Epidermal melanocyte (primary cell): ENCODE measurements around the gene AGRN.
A peak's percentile ranks its signal among the peaks of the same experiment; 100 is the strongest.
"Not testable (repeated sequence)": the region's sequence is repeated elsewhere in the genome, so short reads cannot be mapped to it uniquely, and the experiment has no call there.

Source experiments
- DNase-seq: peaks from one replicate; pipeline ENCODE4 v3.0.0; 2011; ENCODE audit warnings: low spot score; ENCODE audit not compliant: insufficient read length

AGRN gene

DNA sequence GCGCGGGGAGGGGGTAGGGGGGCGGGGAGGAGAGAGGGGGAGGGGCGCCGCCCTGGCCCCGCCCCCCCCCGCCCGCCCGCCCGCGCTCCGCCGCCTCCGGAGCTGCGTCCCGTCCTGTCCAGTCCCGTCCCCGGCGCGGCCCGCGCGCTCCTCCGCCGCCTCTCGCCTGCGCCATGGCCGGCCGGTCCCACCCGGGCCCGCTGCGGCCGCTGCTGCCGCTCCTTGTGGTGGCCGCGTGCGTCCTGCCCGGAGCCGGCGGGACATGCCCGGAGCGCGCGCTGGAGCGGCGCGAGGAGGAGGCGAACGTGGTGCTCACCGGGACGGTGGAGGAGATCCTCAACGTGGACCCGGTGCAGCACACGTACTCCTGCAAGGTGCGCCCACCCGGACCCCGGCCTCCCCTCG lies at the start of gene AGRN:
AGRN (plus strand) TSS at position 121 of the 405 bp plus-strand sequence; CDS start at position 174, 53 bp downstream.
- DNase-seq, result no peak

DNA sequence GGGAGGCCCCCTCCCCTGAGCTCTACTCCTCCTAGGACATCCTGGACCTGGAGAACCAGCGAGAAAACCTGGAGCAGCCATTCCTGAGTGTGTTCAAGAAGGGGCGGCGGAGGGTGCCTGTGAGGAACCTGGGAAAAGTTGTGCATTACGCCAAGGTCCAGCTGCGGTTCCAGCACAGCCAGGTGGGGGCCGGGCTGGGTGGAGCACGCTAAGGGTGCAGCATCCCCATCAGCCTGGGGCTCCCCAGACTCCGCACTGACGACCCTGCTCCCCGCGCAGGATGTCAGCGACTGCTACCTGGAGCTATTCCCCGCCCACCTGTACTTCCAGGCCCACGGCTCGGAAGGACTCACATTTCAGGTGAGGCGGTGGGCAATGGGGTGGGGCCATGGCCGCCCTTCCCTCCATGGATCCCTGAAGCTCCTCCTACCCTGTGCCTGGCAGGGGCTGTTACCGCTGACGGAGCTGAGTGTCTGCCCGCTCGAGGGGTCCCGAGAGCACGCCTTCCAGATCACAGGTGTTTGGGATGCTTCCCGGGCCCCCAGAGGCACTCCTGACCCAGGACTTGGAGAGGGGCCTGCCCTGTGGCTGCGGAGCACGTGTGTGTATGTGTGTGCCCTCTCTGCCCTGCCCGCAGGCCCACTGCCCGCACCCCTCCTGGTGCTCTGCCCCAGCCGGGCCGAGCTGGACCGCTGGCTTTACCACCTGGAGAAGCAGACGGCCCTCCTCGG lies 49.5 kb upstream of the AGRN start:
- no peak for DNase-seq

DNA sequence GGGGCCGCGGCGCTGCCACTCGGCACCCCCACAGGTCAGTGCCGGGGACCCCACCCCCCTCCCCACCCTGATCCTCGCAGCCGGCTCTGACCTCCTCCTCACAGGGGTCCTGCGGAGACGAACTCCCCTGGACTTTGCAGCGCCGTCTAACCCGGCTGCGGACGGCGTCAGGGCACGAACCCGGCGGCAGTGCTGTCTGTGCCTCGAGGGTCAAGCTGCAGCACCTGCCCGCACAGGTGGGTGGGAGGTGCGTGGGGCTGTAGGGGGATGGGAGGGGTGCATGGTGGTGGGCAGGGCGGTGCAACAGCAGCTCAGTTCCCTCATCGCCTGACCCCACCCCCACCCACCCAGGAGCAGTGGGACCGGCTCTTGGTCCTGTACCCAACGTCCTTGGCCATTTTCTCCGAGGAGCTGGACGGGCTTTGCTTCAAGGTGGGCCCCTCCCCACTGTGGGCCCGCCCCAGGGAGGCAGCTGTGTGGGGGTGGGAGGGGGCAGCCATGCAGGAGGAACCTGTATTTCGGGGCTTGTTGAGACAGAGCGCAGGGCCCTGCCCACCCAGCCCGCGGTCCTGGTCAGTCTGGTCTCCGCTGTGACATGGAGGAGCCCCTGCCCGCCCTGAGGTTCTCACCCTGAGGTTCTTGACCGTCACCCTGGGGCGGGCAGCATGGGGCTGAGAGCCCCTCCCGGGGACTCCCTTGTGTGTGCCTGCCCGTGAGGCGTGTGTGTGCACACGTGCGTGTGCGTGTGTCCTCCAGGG lies 48.8 kb upstream of the AGRN start:
- DNase-seq, result no peak

DNA sequence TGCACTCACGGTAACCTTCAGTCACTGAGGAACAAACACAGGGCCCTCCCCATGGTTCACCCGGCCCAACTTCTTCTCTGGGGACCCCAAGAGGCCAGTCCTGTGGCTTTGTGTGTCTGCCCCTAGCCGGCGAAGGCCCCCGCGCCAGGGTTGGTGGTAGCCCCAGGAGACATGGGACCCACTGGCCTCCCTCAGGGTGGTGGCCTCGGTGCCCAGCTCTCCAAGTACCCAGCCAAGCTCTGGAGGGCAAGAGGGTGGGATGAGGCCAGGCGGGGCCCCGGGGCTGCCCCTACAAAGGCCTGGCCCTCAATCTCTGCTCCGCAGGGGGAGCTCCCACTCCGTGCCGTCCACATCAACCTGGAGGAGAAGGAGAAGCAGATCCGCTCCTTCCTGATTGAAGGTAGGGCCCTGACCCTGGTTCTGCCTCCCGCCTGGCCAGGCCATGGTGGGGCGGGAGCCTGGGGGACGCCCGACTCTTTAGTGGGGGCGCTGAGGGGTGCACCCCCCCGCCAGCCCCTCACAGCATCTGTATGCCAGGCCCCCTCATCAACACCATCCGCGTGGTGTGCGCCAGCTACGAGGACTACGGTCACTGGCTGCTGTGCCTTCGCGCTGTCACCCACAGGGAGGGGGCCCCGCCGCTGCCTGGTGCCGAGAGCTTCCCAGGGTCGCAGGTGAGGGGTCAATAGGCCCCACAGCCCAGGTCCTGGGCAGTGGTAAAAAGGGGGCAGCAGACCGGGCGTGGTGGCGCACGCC lies 48.0 kb upstream of the AGRN start:
- DNase-seq, result no peak

DNA sequence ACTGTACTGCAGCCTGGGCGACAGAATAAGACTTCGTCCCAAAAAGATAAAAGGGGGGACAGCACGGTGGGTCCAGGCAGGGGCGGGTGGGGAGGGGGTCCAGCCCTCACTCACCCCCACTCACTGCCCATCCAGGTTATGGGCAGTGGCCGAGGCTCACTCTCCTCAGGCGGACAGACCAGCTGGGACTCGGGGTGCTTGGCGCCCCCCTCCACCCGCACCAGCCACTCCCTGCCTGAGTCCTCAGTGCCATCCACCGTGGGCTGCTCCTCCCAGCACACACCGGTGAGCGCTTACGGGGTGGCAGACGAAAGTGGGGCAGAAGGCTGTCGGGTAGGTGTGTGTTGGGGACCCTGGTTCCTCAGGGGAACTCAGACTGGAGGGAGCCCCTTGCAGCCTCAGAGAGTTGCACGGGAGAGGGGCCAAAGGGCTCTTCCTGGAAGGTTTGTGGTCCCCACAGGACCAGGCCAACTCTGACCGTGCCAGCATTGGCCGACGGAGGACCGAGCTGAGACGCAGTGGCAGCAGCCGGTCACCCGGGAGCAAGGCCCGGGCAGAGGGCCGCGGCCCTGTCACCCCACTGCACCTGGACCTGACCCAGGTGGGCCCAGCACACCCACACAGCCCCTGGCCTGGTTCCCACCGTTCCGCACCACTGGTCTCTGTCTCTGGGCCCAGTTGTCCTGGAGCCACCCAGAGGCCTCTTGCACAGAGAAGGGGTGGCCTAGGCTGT lies 47.0 kb upstream of the AGRN start:
- DNase-seq, result no peak

DNA sequence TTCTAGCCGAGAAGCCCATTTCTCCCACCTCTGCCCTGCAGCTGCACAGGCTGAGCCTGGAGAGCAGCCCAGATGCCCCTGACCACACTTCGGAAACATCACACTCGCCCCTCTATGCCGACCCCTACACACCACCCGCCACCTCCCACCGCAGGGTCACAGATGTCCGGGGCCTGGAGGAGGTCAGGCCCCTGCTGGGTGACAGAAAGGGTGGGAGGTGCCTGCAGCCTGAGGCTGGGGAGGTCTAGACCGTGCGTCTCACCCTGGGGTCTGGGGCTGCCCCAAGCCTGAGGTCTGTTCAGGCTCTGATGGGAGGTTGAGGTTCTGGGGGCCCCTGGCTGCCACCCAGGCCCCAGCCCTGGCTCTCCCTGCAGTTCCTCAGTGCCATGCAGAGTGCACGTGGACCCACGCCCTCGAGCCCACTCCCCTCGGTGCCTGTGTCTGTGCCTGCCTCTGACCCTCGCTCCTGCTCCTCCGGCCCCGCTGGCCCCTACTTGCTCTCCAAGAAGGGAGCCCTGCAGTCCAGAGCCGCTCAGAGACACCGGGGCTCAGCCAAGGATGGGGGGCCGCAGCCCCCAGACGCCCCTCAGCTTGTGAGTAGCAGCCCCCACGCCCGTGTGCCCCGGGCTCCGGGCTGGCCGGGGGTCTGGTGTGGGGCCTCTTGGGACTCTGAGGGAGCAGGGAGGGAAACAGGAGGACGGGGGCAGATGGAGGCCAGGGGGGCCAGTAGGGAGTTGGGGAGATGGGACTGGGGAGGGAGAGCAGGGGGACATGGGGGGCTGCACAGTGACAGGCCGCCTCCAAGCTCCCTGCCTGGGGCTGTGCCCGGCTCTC lies 46.2 kb upstream of the AGRN start:
- no peak for DNase-seq

DNA sequence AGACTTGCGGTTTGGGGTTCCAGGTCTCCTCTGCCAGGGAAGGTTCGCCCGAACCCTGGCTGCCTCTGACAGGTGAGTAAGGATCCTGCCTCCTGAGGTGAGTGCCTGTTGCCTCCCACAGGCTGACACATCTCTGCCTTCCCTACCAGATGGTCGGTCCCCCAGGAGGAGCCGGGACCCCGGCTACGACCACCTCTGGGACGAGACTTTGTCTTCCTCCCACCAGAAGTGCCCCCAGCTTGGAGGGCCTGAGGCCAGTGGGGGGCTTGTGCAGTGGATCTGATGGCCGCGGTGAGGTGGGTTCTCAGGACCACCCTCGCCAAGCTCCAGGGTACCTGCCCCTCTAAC lies 45.7 kb upstream of the AGRN start:
- no peak for DNase-seq

DNA sequence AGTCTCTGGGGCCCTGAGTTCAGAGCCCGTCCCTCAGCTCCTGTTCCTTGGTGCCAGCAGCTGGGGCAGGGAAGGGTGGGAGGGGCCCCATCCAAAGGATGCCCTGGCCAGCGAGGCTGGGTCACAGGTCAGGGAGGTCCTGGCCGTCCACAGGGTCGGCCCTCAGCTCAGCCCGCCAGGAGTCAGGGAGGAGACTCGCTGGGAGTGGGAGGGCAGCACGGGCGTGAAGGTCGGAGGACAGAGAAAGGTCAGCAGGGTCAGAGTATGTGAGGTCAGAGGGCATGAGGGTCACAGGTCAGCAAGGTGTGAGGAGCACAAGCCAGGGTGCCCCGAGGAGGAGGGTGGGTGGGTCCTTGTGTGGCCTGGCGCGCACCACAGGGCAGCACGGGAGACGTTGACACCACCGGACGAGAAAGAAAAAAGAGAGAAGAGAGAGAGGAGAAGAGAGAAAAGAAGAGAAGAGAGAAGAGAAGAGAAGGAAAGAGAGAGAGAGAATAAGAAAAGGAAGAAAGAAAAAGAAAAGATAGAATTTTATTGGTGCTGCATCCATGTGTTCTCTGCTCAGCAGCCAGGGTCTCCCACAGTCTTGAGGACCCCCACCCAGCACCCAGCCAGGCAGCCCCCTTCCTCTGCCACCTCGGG lies 45.1 kb upstream of the AGRN start:
- DNase-seq, result no peak

DNA sequence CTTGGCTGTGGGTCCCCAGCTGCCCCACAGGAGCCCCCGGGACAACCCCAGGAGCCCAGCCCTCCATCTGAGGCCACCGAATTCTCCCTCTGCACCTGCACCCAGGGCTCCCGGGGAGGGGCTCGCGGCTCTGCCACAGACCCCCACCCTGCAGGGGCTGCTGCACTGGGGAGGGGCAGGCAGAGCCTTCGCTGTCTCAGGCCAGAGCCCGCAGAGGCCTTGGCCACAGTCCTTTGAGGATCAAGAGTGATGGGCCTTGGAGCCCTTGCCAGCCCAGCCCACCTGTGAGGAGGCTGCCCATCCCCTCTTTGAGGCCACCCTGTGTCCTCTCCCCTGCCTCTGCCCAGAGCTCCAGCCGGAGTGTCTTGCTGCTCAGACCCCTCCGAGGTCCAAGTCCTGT lies 44.6 kb upstream of the AGRN start:
- no peak for DNase-seq

DNA sequence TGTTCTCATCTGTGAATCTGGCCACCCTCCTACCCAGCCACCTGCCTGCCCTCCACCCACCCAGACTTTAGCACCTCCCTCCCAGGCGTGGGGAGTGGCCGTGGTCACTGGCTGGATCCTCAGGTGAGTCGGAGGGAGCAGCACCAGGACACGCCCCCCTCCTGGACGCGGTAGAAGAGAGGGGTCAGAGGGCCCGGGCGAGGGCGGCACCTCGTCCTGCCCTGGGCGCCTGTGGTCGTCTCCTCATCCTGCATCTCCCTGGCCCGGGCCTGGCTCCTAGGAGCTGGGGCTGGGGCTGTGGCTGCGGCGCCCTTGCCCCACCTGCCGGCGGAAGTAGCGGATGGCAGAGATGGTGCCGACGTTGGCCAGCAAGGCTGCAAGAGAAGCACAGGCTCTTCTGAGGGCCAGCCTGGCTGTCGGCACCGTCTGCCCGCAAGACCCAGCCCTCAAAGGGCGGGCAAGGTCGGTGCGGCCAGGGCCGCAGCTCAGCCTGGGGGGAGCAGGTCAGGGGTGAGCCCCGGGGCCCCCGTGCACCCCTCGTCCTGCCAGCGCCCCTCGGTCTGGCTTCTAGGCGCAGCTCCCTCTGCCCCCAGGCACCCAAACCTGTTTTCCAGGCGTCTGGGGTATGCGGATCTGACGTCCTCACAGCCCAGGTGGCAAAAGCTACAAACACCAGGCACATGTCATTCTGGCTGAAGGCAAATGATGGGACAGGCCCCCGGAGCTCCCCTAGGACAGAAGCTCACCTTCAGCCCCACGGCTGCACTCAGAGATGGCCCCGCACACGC lies 43.8 kb upstream of the AGRN start:
- DNase-seq, result peak; percentile 95

DNA sequence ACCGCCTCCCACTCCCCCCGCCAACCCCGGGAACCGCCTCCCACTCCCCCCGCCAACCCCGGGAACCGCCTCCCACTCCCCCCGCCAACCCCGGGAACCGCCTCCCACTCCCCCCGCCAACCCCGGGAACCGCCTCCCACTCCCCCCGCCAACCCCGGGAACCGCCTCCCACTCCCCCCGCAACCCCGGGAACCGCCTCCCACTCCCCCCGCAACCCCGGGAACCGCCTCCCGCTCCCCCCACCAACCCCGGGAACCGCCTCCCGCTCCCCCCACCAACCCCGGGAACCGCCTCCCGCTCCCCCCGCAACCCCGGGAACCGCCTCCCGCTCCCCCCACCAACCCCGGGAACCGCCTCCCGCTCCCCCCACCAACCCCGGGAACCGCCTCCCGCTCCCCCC lies 43.1 kb upstream of the AGRN start:
- DNase-seq, result not testable (repeated sequence)

DNA sequence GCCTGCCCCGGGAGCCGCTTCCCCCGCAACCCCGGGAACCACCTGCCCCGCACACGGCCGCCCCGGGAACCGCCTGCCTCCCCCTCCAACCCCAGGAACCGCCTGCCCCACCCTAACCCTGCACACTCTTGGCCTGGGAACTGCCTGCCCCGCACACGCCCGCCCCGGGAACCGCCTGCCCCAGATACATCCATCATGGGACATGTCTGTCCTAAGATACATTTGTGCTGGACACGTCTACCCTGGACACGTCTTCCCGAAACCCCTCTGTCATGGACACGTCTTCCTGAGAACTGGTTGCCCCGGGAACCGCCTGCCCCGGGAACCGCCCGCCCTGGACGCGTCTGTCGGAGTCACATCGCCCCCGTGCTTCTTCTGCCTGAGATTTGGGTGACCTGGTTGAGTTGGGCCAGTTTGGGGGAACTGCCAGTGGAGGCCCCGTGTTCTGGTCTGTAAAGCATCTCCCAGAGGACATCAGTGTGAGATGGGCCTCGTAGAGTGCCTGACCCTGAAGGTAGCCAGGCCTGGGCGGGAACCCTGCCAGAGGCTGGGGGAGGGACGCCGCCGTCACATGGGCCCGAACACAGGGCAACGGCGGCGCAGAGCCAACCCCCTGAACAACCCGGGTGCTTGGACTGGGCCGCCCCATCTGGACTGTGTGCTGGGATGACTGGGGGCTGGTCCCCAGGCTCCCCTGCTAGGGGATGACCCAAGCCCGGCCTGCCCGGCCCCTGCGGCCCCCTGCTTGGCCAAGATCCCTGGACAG lies 41.7 kb upstream of the AGRN start:
- DNase-seq, result no peak

DNA sequence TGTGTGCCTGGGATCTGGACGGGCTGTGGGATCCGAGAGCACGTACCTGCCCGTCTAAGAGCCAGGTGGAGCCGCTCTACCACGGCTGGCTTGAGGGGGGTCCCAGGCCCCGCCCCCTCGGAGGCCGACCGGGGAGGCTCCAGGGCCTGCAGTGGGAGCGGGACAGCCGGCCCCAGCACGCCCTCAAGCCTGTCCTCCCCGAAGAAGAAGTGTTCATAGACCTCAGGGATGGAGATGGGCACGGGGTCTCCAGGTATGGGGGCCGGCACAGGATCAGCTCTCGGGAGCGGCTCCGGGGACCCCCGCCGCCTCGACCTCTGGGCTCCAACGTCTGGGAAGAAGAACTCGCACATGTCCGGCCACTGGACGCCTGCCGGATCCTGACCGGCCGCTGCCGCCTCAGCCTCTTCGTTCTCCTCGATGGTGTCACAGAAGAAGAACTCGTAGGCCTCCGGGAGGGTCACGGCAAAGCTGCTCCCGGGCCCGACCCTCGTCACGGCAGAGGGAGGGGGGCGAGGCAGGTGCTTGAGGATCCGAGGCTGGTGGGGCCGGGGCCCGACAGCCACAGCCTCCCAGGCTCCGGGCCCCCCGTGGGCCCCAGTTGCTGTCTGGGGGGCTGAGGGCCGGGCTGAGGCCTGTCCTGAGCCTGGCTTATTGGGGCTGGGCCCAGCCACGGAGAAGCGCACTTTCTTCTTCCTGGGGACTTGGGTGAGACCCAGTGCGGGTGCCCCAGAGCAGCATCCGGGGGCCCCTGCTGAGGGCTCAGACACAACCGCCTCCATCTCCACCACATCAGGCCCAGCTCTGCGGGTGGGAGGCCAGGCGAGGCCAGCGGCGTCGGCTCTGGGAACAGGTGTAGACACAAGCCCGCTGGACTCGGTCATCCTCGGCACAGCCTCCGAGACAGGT lies 40.8 kb upstream of the AGRN start:
- DNase-seq, result no peak

DNA sequence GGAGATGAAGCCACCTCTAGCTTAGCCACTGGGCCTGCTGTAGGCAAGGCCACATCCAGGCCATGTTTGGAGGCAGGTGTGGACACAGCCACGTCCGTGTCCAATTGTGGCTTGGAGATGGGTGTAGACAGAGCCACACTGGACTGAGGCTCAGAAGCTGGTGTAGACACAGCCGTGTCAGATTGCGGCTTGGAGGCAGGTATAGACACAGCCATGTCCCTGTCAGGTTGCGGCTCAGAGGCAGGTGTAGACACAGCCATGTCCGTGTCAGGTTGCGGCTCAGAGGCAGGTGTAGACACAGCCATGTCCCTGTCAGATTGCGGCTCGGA lies 40.2 kb upstream of the AGRN start:
- no peak for DNase-seq

DNA sequence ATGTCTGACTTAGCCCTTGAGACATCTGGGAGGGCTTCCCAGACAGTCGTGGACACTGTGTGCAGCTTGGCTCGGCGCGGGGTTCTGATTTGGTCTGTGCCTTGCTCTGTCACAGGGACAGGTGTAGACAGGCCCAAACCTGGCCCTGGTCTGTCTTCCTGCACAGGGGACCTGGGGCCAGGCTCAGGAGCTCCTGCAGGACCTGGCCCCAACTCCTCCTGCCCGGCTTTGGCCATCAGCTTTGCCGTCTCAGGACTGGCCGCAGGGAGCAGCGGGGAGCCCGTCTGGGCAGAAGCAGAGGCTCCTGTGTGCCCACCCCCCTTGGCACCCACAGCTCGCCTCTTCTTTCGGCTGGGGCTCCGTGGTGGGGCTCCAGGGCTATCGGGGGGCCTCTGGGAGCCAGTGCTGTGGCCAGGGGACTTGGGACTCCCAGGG lies 39.8 kb upstream of the AGRN start:
- no peak for DNase-seq

DNA sequence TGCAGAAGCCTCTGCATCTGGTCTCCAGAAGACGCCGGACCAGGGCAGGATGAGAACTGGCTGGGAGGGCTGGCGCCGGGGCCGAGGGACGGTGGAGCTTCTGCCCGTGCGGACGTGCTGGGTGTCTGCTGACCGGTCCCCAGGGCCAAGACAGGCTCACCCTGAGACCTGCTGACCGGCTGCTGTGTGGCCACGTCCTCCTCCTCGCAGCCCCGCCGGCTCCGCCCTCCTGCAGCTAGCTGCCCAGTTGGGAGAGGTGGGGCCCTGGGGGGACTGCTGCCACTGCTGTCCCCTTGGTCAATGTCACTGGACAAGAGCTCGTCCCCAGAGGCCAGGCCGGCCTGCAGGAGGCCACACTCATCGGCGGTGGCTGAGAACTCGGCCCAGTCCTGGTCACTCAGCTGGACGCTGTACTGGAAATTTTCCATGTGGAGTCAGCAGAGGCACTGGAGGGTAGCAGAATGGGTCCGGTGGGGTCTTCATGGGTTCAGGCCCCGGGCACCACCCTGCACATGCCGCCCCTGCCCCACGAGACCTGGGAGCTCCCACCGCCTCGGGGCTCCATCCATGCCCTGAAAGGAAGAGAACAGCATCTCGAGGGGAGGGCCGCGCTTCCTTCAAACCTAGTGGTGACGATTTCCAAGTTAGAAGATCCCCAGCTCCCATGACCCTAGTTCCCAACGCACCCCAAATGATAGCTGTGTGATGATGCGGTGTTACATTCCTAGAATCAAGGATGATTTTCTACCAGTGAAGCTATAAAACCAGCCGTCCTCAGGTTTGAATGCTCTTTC lies 39.1 kb upstream of the AGRN start:
- no peak for DNase-seq

DNA sequence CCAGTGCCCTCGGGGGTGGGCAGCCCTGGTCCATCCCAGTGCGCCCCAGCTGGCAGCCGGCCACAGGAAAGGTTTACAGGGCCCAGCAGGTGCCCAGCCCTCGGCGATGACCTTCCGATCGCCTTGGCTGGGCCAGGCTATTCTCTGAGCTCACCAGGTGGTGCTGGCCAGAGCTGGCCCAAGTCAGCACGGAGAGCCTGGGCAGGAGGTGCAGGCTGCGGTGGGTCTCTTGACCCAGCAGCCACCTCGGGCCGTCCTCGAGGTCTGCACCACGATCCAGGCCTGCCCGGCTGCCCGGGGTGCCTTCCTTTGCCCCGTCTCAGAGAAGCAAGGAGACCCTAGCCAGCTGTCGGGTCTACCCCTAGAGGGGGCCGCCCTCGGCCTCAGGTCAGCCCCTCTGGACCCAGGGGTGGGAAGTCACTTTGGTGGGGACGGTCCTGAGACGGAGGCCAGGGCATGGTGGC lies 38.4 kb upstream of the AGRN start:
- no peak for DNase-seq
